Stimulated activated CD4-positive, alpha-beta T cell treated with anti-CD3 and anti-CD28 coated beads, Interleukin-12 subunit alpha, Interleukin-12 subunit beta, amount 100 ng/mL, for 48 hours (primary cell): ENCODE results near the gene CDK2.
"Not testable (repeated sequence)": the region's sequence is repeated elsewhere in the genome, so short reads cannot be mapped to it uniquely, and the experiment has no call there.

Source experiments
- DNase-seq, 3 donors: peaks; one replicate each; pipeline ENCODE4 v3.0.0-alpha.2; 2020; ENCODE audit warnings: low read depth in 2 of 3, low spot score in 1 of 3

Gene CDK2

GRCh38 chr12:55979069-55979468, 12.4 kb downstream of the CDK2 start:
- no peak for DNase-seq

- not testable (repeated sequence) for DNase-seq
Observed at GRCh38 chr12:55981882-55982281, 15.3 kb downstream of the CDK2 start.

- no peak for DNase-seq
Observed at GRCh38 chr12:55982319-55982936, 15.8 kb downstream of the CDK2 start.

- no peak for DNase-seq
Observed at GRCh38 chr12:55983232-55983842, 16.7 kb downstream of the CDK2 start.

- no peak for DNase-seq
Observed at GRCh38 chr12:55984861-55985260, 18.2 kb downstream of the CDK2 start.

- DNase-seq: no peak
Observed at GRCh38 chr12:55985341-55985740, 18.7 kb downstream of the CDK2 start.

GRCh38 chr12:55985976-55986375, 19.3 kb downstream of the CDK2 start:
- not testable (repeated sequence) for DNase-seq

- DNase-seq: no peak
Observed at GRCh38 chr12:55991110-55991509, 24.5 kb downstream of the CDK2 start.

- no peak for DNase-seq
Observed at GRCh38 chr12:55993230-55993853, 26.7 kb downstream of the CDK2 start.

- no peak for DNase-seq
Observed at GRCh38 chr12:55995366-55995765, 28.7 kb downstream of the CDK2 start.

GRCh38 chr12:55996201-55996714, 29.6 kb downstream of the CDK2 start:
- peak in 2 of 3 donors; percentile 36 to 69 for DNase-seq

GRCh38 chr12:55996715-55997534, 30.3 kb downstream of the CDK2 start, which contains the start of gene SUOX:
Gene SUOX, plus strand, starts transcription at chr12:55997276. Its CDS starts 4,946 bp downstream, at chr12:56002222.
- DNase-seq: no peak

- no peak for DNase-seq
Observed at GRCh38 chr12:55997535-55997859, 30.9 kb downstream of the CDK2 start.

GRCh38 chr12:55999522-55999921, 32.9 kb downstream of the CDK2 start:
- not testable (repeated sequence) for DNase-seq

- DNase-seq: not testable (repeated sequence)
Observed at GRCh38 chr12:55999999-56000540, 33.4 kb downstream of the CDK2 start.

- no peak for DNase-seq
Observed at GRCh38 chr12:56001487-56002100, 35.0 kb downstream of the CDK2 start.

- not testable (repeated sequence) for DNase-seq
Observed at GRCh38 chr12:56003376-56003775, 36.7 kb downstream of the CDK2 start.

GRCh38 chr12:56004211-56004610, 37.6 kb downstream of the CDK2 start:
- no peak for DNase-seq

- peak in 2 of 3 donors; percentile 50 to 62 for DNase-seq
Observed at GRCh38 chr12:56007564-56008559, 41.2 kb downstream of the CDK2 start.
